Body of pancreas (tissue), 4 donors: ENCODE data around the gene CLSTN2.

Experiments used
- POLR2A ChIP-seq, 3 donors: fragments of 450-650 bp; IDR thresholded peaks; one replicate each; pipeline ENCODE4 v1.6.1; 2016; ENCODE audit warnings: antibody characterized with exemption in 3 of 3, mild to moderate bottlenecking in 2 of 3
- TF ChIP-seq, protein P1 (sequence below), 7 experiments: fragments of 450-650 bp in 4 of 7; fragments of 200-600 bp in 3 of 7; sonication (generic) in 3 of 7; IDR thresholded peaks; one replicate each; pipeline ENCODE4 v1.5.1; 2016 to 2019; ENCODE audit warnings: antibody characterized with exemption in 7 of 7

DNA sequence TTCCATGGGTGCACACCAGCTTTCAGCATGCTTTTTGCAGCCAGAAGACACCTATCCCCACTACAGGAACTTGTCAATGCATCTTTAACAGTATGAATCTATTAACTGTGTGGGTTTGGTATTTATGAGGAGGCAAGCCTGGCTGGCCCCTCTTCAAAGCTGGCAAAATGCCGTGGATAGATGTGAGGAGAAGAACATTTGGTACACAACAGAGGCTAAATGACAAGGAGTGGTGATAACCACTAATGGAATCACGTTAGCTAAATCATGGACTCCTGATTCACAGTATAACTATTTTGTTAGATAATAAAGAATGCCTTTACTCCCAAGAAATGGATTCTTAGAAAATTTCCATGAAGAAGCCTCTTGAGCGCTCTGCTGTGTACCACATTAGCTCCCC is 187.2 kb downstream of the CLSTN2 start:
- TF ChIP-seq, protein P1, sequence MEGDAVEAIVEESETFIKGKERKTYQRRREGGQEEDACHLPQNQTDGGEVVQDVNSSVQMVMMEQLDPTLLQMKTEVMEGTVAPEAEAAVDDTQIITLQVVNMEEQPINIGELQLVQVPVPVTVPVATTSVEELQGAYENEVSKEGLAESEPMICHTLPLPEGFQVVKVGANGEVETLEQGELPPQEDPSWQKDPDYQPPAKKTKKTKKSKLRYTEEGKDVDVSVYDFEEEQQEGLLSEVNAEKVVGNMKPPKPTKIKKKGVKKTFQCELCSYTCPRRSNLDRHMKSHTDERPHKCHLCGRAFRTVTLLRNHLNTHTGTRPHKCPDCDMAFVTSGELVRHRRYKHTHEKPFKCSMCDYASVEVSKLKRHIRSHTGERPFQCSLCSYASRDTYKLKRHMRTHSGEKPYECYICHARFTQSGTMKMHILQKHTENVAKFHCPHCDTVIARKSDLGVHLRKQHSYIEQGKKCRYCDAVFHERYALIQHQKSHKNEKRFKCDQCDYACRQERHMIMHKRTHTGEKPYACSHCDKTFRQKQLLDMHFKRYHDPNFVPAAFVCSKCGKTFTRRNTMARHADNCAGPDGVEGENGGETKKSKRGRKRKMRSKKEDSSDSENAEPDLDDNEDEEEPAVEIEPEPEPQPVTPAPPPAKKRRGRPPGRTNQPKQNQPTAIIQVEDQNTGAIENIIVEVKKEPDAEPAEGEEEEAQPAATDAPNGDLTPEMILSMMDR (IDR thresholded peaks at IDR 0.05), result no peak
- no peak for TF ChIP-seq POLR2A (IDR thresholded peaks at IDR 0.05)
